ENCODE measurements around the gene A1CF. TPM values are rescaled to one million over a fixed set of nuclear protein-coding genes. Genes with fewer than 3 reads are reported as not detected.

A1CF gene
- total and polyA plus RNA-seq, 3 donors from 2014 or later: 0.12 TPM; not detected in 2

DNA sequence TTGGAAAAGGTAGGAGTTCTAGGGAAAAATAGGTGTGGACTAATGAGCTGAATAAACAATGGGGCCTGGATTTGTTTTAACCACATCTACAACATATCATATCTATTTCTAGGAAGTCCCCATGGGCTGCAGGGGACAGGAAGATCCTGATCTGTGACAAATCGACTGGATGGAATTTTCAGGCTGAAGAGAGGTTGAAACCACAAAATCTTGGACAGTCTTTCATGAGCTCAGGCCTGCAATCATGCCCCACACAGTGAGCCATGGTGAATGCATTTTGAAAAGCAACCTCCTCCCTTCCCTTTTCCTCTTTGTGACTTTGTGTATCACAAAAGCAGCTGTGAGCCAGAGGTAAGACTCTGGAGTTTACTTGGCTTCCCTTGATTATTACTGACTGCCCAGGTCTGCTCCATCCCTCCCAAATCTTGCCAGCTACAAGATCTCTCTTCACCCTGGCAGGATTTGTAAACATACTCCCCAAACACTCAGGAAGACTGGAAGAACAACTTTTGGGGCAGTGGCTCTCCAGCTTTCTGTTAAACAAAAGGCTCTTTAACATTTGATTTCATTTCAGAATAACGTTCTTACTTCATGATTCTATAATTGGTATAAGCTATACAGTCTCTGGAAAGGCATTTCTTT is 79.3 kb downstream of the A1CF start:
- intact Hi-C loops (cut with DNase I; ENCODE audit: low total_unique reads): no loop called here
- H3K4me3 ChIP-seq: no peak overlapping the region
- H3K9me3 ChIP-seq: no peaks in the 10 kb centered on the region
- no peaks in the 10 kb centered on the region for H3K4me1 ChIP-seq
- no peak for DNase-seq
- H3K36me3 ChIP-seq (ENCODE audit: low read depth, missing control alignments): no peaks in the 10 kb centered on the region
- H3K27me3 ChIP-seq: no peaks in the 10 kb centered on the region
- TF ChIP-seq, protein P1, sequence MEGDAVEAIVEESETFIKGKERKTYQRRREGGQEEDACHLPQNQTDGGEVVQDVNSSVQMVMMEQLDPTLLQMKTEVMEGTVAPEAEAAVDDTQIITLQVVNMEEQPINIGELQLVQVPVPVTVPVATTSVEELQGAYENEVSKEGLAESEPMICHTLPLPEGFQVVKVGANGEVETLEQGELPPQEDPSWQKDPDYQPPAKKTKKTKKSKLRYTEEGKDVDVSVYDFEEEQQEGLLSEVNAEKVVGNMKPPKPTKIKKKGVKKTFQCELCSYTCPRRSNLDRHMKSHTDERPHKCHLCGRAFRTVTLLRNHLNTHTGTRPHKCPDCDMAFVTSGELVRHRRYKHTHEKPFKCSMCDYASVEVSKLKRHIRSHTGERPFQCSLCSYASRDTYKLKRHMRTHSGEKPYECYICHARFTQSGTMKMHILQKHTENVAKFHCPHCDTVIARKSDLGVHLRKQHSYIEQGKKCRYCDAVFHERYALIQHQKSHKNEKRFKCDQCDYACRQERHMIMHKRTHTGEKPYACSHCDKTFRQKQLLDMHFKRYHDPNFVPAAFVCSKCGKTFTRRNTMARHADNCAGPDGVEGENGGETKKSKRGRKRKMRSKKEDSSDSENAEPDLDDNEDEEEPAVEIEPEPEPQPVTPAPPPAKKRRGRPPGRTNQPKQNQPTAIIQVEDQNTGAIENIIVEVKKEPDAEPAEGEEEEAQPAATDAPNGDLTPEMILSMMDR (IDR thresholded peaks at IDR 0.05): no peak
- TF ChIP-seq POLR2A (IDR thresholded peaks at IDR 0.05): no peak
- no peak overlapping the region for H3K27ac ChIP-seq
- WGBS, 2 donors: 56 to 59% methylated on average over 2 of the region's 2 CpGs

DNA sequence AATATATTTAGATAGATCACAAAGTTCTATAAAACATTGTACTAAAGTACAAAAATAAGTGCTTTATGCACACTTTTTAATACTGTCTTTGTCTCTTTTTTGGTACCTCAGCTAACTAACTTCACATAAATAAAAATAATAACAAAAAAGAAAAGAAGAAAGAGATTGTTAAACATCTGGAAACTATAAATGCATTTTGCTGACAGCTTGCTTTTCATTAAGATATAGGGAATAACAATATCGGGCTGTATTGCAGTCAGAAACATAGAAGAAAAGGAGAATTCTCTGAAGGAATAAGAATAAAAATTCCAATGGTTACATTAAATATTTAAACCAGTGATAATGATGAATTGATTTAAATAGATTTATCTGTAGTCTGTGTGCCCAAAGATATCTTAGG is 85.8 kb downstream of the A1CF start:
- Histone ChIP-seq H3K27ac (no peak overlapping the region), H3K27me3 (no peaks in the 10 kb centered on the region), H3K9me3 (no peaks in the 10 kb centered on the region), H3K4me1 (no peaks in the 10 kb centered on the region), H3K4me3 (no peak overlapping the region), H3K36me3 (ENCODE audit: low read depth, missing control alignments) (no peaks in the 10 kb centered on the region)
- TF ChIP-seq POLR2A (IDR thresholded peaks at IDR 0.05): no peak
- TF ChIP-seq, protein P1 (IDR thresholded peaks at IDR 0.05): no peak
- intact Hi-C loops (cut with DNase I; ENCODE audit: low total_unique reads): no loop called here
- 56 to 83% methylated on average over 1 of the region's 1 CpG for WGBS, 2 donors
- no peak for DNase-seq

DNA sequence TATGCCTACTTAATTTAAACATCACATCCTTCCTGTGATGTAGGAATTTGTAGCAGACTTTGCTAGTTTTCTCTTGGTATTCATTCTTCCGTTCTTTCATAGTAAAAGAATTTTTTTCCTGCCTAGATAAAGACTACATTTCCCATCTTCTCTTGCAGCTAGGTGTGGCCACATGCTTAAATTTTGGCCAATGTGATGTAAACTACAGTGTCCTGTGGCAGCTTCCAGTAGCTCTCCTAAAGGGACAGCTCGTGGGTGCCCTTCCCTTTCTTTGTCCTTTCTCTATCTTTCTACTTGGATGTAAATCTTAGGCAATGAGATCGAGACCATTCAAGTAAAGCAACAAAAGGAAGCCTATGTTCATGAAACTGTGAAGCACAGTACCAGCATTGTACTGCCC is 87.1 kb downstream of the A1CF start:
- Histone ChIP-seq H3K9me3 (no peaks in the 10 kb centered on the region), H3K36me3 (ENCODE audit: low read depth, missing control alignments) (no peaks in the 10 kb centered on the region), H3K27me3 (no peaks in the 10 kb centered on the region), H3K4me3 (no peak overlapping the region), H3K4me1 (no peaks in the 10 kb centered on the region), H3K27ac (no peak overlapping the region)
- intact Hi-C loops (cut with DNase I; ENCODE audit: low total_unique reads): no loop called here
- 76 to 77% methylated on average over 3 of the region's 3 CpGs for WGBS, 2 donors
- DNase-seq: no peak
- TF ChIP-seq, protein P1 (IDR thresholded peaks at IDR 0.05): no peak
- no peak for TF ChIP-seq POLR2A (IDR thresholded peaks at IDR 0.05)

DNA sequence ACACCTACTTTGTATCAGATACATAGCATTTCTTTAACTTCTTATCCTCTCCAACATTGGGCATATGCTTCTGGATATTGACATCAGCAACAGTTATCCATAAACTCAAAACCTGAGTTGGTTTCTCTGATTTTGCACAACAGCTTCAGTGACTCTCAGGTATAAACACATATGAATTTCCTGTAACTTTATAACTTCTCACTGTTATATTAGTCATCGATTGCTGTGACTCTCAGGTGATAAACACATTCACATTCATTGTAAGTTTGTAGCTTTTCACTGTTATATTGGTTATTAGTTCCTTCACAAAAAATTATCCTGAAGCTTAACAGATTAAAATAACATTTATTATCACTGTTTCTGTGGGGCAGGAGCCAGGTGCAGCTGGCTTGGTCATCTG is 88.7 kb downstream of the A1CF start:
- 63 to 77% methylated on average over 1 of the region's 1 CpG for WGBS, 2 donors
- no peaks in the 10 kb centered on the region for H3K27me3 ChIP-seq
- intact Hi-C loops (cut with DNase I; ENCODE audit: low total_unique reads): no loop called here
- no peak for DNase-seq
- no peaks in the 10 kb centered on the region for H3K36me3 ChIP-seq (ENCODE audit: low read depth, missing control alignments)
- TF ChIP-seq, protein P1 (IDR thresholded peaks at IDR 0.05): no peak
- no peak for TF ChIP-seq POLR2A (IDR thresholded peaks at IDR 0.05)
- no peaks in the 10 kb centered on the region for H3K9me3 ChIP-seq
- no peaks in the 10 kb centered on the region for H3K4me1 ChIP-seq
- no peak overlapping the region for H3K4me3 ChIP-seq
- no peak overlapping the region for H3K27ac ChIP-seq

DNA sequence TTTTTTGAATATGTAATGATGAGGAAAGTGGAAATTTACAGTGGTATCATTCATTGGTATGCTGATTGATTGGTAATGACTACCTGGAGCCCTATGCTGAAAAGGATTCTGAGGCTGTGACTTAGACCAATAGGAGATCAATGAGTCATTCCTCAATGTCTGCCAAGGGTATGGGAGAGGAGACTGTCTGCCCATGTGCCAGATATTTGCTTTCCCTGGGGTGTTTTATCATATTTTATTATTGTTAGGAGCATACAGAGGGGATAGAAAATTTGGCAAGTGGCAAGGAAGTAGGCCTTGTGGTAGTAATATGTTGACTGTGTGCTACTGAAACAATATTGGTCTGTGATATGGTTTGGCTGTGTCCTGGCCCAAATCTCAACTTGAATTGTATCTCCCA is 90.9 kb downstream of the A1CF start:
- Histone ChIP-seq H3K4me1 (no peaks in the 10 kb centered on the region), H3K27me3 (no peaks in the 10 kb centered on the region), H3K4me3 (no peak overlapping the region), H3K9me3 (no peaks in the 10 kb centered on the region), H3K36me3 (ENCODE audit: low read depth, missing control alignments) (no peaks in the 10 kb centered on the region), H3K27ac (no peak overlapping the region)
- intact Hi-C loops (cut with DNase I; ENCODE audit: low total_unique reads): no loop called here
- no peak for DNase-seq
- no peak for TF ChIP-seq POLR2A (IDR thresholded peaks at IDR 0.05)
- TF ChIP-seq, protein P1 (IDR thresholded peaks at IDR 0.05): no peak
